Peyer's patch (tissue), 4 donors: Measurements from ENCODE around the gene FOXD2. TPM values are rescaled to one million over a fixed set of nuclear protein-coding genes. Genes with fewer than 3 reads are reported as not detected.

Experiments used
- DNase-seq, 3 donors: peaks; one replicate each; pipeline ENCODE4 v3.0.0-alpha.2; 2017 to 2019
- H3K27ac ChIP-seq, 4 donors: fragments of 200-600 bp; sonication (generic); one replicate each; pipeline ENCODE4 v1.5.1; 2016 to 2019
- H3K27me3 ChIP-seq, 2 donors: fragments of 200-600 bp; sonication (generic); one replicate each; pipeline ENCODE4 v1.5.1; 2019
- H3K36me3 ChIP-seq, 3 donors: fragments of 200-600 bp; sonication (generic); one replicate each; pipeline ENCODE4 v1.5.1; 2016 to 2019
- H3K4me1 ChIP-seq, 4 donors: fragments of 200-600 bp; sonication (generic); one replicate each; pipeline ENCODE4 v1.5.1; 2016 to 2019
- H3K4me3 ChIP-seq, 4 donors: fragments of 200-600 bp; sonication (generic); 1 replicate in 3 of 4; 2 replicates in 1 of 4; pipeline ENCODE4 v1.5.1; 2016 to 2019; ENCODE audit warnings: mild to moderate bottlenecking in 1 of 4
- H3K9me3 ChIP-seq, 4 donors: fragments of 200-600 bp; sonication (generic); one replicate each; pipeline ENCODE4 v1.5.1; 2016 to 2019; ENCODE audit warnings: mild to moderate bottlenecking in 1 of 4
- POLR2A ChIP-seq, 2 donors: fragments of 450-650 bp; IDR thresholded peaks; one replicate each; pipeline ENCODE4 v1.5.1; 2017; ENCODE audit warnings: antibody characterized with exemption in 2 of 2, mild to moderate bottlenecking in 2 of 2, moderate library complexity in 2 of 2
- total RNA-seq, 4 donors: library from RNA; depleted of rRNA; stranded (reverse); fragments of >200 nt; gene quantifications; one replicate each; pipeline ENCODE4 v1.1.0, GENCODE V29; 2016
- TF ChIP-seq, protein P1 (sequence below), 6 experiments: fragments of 450-650 bp in 4 of 6; fragments of 200-600 bp in 2 of 6; sonication (generic) in 1 of 6; IDR thresholded peaks; one replicate each; pipeline ENCODE4 v1.5.1; 2017 to 2019; ENCODE audit warnings: antibody characterized with exemption in 6 of 6, mild to moderate bottlenecking in 3 of 6, moderate library complexity in 1 of 6

Gene FOXD2
- total RNA-seq, 4 donors from 2014 or later: 1.1 to 1.5 (median 1.3) TPM; not detected in 1

DNA sequence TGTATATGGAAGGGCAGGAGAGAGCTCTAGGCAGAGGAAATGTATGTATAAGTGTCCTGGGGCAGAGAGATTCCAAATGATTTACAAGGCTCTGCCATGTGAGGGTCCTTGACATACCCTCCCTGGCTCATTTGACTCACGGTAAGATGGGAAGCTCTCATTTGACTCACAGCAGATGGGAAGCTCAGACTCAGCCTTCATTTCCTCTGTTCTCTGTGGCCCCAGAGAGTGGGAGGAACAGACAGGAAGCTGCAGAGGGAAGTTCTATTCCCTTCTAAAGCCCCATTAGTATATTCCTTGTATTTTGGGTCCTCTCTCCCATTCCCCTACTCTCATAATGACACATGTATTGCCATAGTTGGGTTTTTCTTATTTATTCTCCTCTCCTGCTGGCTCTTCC, 44.9 kb downstream of the FOXD2 start:
- DNase-seq: no peak
- Histone ChIP-seq H3K4me3 (no peak overlapping the region), H3K27ac (no peak overlapping the region), H3K36me3 (no peaks in the 10 kb centered on the region), H3K27me3 (no peaks in the 10 kb centered on the region), H3K4me1 (peaks cover 0 to 8% (median 0%) of the 10 kb centered on the region in 4 donors), H3K9me3 (no peaks in the 10 kb centered on the region)
- TF ChIP-seq, protein P1, sequence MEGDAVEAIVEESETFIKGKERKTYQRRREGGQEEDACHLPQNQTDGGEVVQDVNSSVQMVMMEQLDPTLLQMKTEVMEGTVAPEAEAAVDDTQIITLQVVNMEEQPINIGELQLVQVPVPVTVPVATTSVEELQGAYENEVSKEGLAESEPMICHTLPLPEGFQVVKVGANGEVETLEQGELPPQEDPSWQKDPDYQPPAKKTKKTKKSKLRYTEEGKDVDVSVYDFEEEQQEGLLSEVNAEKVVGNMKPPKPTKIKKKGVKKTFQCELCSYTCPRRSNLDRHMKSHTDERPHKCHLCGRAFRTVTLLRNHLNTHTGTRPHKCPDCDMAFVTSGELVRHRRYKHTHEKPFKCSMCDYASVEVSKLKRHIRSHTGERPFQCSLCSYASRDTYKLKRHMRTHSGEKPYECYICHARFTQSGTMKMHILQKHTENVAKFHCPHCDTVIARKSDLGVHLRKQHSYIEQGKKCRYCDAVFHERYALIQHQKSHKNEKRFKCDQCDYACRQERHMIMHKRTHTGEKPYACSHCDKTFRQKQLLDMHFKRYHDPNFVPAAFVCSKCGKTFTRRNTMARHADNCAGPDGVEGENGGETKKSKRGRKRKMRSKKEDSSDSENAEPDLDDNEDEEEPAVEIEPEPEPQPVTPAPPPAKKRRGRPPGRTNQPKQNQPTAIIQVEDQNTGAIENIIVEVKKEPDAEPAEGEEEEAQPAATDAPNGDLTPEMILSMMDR (IDR thresholded peaks at IDR 0.05): no peak
- no peak for TF ChIP-seq POLR2A (IDR thresholded peaks at IDR 0.05)

DNA sequence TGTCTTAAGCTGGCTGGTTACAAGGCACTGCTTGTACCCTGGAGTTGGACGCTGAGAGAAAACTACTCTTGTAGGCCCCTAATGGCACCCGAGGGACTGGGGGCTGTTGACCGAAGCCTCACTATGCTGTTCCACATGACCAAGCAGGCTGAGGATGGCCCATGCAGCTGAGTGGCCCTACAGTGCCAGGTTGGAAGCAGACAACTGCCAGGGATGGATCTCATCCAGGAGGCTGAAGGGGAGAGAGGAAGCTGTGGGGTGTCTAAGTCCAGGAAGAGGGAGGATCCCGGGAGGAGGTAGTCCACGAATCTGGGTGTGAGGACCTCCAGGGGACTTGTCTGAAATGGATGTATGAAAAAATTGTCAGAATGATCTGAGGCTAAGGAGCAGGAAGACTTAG, 45.8 kb downstream of the FOXD2 start:
- Histone ChIP-seq H3K9me3 (no peaks in the 10 kb centered on the region), H3K4me3 (no peak overlapping the region), H3K4me1 (no peaks in the 10 kb centered on the region), H3K36me3 (no peaks in the 10 kb centered on the region), H3K27me3 (no peaks in the 10 kb centered on the region), H3K27ac (no peak overlapping the region)
- DNase-seq: no peak
- TF ChIP-seq POLR2A (IDR thresholded peaks at IDR 0.05): no peak
- TF ChIP-seq, protein P1 (IDR thresholded peaks at IDR 0.05): no peak

DNA sequence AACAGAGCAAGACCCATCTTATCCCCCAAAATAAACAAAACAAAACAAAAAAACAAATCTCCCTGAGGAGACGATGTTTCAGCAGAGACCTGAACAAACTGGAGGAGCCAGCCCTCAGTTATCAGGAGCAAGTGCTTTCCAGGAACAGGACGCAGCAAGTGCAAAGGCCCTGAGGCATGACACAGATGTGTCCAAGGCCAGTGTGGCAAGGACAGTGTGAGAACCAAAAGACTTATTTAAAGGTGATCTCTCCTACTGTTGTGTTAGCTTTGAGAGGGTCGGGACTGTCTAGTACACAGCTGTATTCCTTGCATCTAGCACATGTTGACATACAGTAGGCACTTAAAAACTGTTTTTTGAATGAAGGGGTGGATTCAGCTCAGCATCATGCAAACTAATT, 48.0 kb downstream of the FOXD2 start:
- Histone ChIP-seq H3K27me3 (no peaks in the 10 kb centered on the region), H3K4me1 (no peaks in the 10 kb centered on the region), H3K27ac (no peak overlapping the region), H3K9me3 (no peaks in the 10 kb centered on the region), H3K36me3 (no peaks in the 10 kb centered on the region), H3K4me3 (no peak overlapping the region)
- TF ChIP-seq, protein P1 (IDR thresholded peaks at IDR 0.05): no peak
- TF ChIP-seq POLR2A (IDR thresholded peaks at IDR 0.05): no peak
- DNase-seq: no peak

DNA sequence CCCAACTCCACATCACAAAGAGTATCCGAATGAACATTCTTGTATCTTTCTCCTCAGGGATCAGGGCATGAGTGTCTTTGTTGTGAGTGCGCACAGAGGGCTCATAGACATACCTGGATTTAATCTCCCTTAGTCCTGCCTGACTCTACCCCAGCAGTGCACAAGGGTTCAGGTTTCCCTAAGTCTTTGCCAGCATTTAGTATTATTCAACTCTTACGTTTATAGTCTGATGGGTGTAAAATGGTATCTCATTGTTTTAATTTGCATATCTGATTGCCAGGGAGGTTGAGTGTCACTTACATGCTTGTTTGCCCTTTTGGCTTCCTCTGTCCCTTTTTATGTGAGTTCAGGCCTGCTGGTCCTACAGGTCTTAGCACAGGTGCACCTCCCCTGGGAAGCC, 49.5 kb downstream of the FOXD2 start:
- DNase-seq: no peak
- no peaks in the 10 kb centered on the region for H3K27me3 ChIP-seq
- TF ChIP-seq, protein P1 (IDR thresholded peaks at IDR 0.05): no peak
- no peak for TF ChIP-seq POLR2A (IDR thresholded peaks at IDR 0.05)
- H3K4me1 ChIP-seq: no peaks in the 10 kb centered on the region
- H3K4me3 ChIP-seq: no peak overlapping the region
- H3K27ac ChIP-seq: no peak overlapping the region
- H3K9me3 ChIP-seq: no peaks in the 10 kb centered on the region
- H3K36me3 ChIP-seq: no peaks in the 10 kb centered on the region

DNA sequence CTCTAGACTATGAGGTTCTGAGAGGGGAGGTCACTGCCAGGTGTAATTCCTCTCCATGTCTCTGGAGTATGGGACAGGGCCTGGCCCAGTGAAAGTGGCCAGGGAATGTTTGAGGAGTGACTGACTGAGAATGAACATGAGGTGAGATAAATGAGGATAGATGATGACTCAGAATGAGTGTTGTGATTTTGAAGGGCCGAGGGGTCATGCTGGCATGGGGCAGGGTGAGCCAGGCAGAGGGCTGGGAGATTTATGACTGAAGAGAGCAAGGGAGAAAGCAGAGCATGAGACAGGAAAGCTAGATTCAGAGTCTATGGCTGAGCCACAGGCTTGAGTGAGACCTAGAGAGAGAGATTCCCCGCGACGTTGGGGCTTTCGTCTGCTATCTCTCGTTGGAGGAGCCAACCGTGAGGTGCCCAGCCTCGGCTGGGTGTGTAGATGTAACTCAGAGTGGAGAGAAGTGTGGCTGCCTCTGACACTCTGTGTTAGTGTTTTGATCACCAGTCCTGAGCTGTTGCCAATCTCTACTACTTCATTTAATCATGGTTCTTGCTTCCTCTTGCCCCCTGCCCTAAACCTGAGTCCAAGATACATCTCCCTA, 50.1 kb downstream of the FOXD2 start:
- H3K4me1 ChIP-seq: no peaks in the 10 kb centered on the region
- no peaks in the 10 kb centered on the region for H3K9me3 ChIP-seq
- H3K36me3 ChIP-seq: no peaks in the 10 kb centered on the region
- DNase-seq: no peak
- H3K27me3 ChIP-seq: no peaks in the 10 kb centered on the region
- no peak overlapping the region for H3K27ac ChIP-seq
- H3K4me3 ChIP-seq: no peak overlapping the region
- TF ChIP-seq POLR2A (IDR thresholded peaks at IDR 0.05): no peak
- TF ChIP-seq, protein P1 (IDR thresholded peaks at IDR 0.05): no peak

Other genes with a start within 250 kb of the FOXD2 start
- 100 to 1,000 TPM in 2 of 4 donors, 10 to 100 TPM in 1, 1 to 10 TPM in 1; 5.8 to 224 (median 104) TPM for gene PDZK1IP1, start 248.0 kb upstream of the FOXD2 start, total RNA-seq
- 1 to 10 TPM; 1.2 to 7.4 (median 2.9) TPM for gene TAL1, start 205.8 kb upstream of the FOXD2 start, total RNA-seq
- gene STIL, start 123.9 kb upstream of the FOXD2 start, total RNA-seq: 10 to 100 TPM in 1 of 4 donors, 1 to 10 TPM in 3; 4.5 to 14.0 (median 6.7) TPM
- gene CMPK1, start 104.3 kb upstream of the FOXD2 start, total RNA-seq: 100 to 1,000 TPM in 3 of 4 donors, 10 to 100 TPM in 1; 80.0 to 204 (median 111) TPM
- gene FOXE3, start 21.8 kb upstream of the FOXD2 start, total RNA-seq: not detected